ENCODE measurements around the gene LTK.
A peak's percentile ranks its signal among the peaks of the same experiment; 100 is the strongest.

The LTK gene

DNA sequence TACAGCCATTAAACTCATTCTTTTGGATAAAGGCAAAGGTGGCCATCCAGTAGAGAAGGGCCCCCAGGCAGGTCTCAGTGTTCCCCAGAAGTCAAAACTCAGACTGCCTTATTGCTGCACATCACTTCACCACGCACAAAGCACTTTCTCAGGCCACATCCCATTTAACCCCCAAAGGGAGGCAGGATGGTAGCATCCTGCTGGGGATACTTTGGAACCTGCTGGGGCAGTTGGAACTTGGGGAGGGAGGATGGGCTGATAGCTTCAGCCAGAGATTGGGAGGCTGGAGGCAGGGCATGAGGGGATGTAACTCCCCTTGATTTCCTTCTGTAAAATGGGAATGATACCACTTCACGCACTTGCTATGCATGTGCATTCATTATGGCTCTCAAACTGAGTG is 15.0 kb downstream of the LTK start:
- H3K4me1 ChIP-seq (ENCODE audit: control insufficient read depth, insufficient read depth, low read length, unreplicated experiment) = peaks cover 6% of the 10 kb centered on the region
- H3K27me3 ChIP-seq (ENCODE audit: insufficient read depth, low read length) = peaks cover 43% of the 10 kb centered on the region
- H3K36me3 ChIP-seq (ENCODE audit: insufficient read depth, low read length) = no peaks in the 10 kb centered on the region
- no peak overlapping the region for H2AFZ ChIP-seq (ENCODE audit: low read length, unreplicated experiment)
- H3K4me3 ChIP-seq (ENCODE audit: low read depth, low read length) = no peak overlapping the region
- H3K79me2 ChIP-seq (ENCODE audit: control insufficient read depth, insufficient read depth, low read length, unreplicated experiment) = no peaks in the 10 kb centered on the region
- H3K27ac ChIP-seq (ENCODE audit: low read depth, low read length) = no peak overlapping the region

DNA sequence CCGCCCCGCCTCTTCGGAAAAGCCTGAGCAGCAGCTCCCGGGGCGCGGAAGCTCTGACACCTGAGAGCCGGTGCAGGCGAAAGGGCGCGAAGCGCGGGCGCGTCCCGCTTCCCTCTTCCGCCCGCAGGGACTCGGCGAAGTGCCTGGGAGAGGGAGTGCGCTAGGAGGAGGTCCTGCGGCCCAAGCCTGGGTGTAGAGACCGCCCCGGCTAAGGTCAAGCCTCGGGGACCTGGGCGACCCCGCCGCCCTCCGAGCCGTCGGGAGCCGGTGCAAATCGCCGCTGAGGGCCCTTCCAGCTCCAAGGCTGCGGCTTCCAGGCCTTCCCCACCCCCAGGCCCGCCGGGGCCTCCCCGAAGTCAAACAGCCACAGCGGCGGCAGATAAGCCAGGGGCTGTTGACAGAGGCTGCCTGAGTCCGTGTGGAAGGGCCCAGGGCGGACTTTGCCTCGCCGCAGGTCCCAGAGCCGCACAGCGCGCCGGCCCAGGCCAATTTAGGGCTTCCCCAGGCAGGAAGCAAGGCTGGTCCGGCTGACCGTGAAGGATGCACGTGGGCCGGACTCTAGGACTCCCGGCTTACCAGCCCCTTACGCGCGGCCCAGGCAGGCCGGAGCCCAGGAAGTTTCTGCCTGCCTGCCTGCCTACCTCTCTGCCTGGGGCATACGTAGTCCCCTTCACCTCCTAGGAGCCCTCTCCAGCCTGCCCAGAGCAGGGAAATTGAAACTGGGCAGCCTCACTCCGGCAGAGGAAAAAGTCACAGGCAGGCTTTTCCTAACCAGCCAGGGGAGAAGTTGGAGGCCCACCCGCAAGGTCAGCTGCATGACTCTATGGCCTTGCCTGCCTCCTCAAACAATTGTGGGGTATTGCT is 17.7 kb downstream of the LTK start:
- no peaks in the 10 kb centered on the region for H3K36me3 ChIP-seq (ENCODE audit: insufficient read depth, low read length)
- H3K79me2 ChIP-seq (ENCODE audit: control insufficient read depth, insufficient read depth, low read length, unreplicated experiment) = no peaks in the 10 kb centered on the region
- H2AFZ ChIP-seq (ENCODE audit: low read length, unreplicated experiment) = no peak overlapping the region
- no peak overlapping the region for H3K27ac ChIP-seq (ENCODE audit: low read depth, low read length)
- peaks cover 17% of the 10 kb centered on the region for H3K27me3 ChIP-seq (ENCODE audit: insufficient read depth, low read length)
- peaks cover 9% of the 10 kb centered on the region for H3K4me1 ChIP-seq (ENCODE audit: control insufficient read depth, insufficient read depth, low read length, unreplicated experiment)
- H3K4me3 ChIP-seq (ENCODE audit: low read depth, low read length) = no peak overlapping the region

DNA sequence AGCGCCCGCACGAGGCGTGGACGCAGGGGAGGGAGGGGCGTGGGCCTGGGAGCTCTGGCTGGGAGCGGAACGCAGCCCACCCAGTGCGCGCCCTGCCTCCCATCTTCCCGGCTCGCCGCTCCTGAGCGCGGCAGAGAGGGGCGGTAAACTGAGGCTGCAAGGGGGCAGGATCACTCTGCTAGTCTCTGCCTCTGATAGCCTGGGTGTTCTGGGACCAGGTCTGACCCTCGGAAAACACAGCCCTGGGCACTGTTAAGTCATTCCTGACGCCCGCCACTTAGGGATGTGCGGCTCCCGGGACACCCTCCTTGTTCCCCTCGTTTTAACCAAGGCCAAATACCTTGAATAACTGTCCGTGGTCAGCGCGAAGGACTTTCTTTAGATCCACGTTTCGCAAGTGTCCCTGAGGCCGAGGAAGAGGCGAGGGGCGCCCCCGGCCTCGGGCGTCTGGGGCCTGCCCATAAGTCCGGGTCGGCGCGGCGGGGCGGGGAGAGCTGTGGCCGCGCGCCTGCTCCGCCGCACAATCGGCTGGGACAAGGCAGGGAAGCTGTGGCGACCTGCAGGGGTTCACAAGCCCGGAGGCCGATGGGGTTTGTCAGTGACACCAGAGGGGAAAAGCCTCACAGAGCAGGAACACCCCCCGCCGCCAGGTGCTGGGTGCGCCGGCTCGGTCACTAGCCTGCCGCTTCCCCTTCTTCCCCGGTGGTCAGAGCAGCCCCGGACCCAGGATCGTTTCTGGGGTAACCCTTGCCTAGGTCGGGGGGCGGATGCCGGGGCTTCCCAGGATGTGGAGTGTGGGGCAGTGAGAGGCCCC is 18.5 kb downstream of the LTK start:
- H3K36me3 ChIP-seq (ENCODE audit: insufficient read depth, low read length) = no peaks in the 10 kb centered on the region
- peaks cover 15% of the 10 kb centered on the region for H3K4me1 ChIP-seq (ENCODE audit: control insufficient read depth, insufficient read depth, low read length, unreplicated experiment)
- H3K27me3 ChIP-seq (ENCODE audit: insufficient read depth, low read length) = peaks cover 16% of the 10 kb centered on the region
- no peak overlapping the region for H2AFZ ChIP-seq (ENCODE audit: low read length, unreplicated experiment)
- peak overlapping the region; percentile 82 for H3K4me3 ChIP-seq (ENCODE audit: low read depth, low read length)
- no peak overlapping the region for H3K27ac ChIP-seq (ENCODE audit: low read depth, low read length)
- H3K79me2 ChIP-seq (ENCODE audit: control insufficient read depth, insufficient read depth, low read length, unreplicated experiment) = no peaks in the 10 kb centered on the region

DNA sequence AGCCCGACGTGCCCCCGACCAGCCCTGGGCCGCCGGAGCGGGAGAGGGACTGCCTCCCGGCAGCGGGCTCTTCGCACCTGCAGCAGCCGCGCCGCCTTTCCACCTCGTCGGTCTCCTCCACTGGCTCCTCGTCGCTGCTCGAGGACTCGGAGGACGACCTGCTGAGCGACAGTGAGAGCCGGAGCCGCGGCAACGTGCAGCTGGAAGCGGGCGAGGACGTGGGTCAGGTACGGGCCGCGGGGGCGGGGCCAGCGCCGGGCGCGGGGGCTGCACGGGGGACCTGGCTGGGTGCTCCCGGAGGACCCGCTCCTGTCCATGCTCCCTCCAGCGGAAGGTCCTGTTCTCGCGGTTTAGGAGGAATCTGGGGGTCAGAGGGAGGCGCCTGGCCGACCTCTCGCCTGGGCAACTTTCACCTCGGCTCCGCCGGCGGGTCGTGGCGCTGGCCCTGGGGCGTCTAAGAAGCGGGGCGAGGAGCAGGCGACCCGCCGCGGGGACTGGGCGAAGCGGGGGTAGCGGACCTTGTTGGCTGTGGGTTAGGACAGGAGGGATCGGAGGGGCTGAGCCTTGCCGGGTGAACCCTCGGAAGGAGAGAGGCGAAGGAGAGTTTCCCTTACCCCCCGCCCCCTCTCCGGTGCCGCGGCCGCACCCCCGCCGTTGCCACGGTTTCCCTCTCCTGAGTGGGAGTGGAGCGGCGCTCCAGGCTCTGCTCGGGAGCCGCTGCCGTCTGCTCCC is 19.3 kb downstream of the LTK start:
- Histone ChIP-seq H3K27ac (ENCODE audit: low read depth, low read length) (no peak overlapping the region), H3K36me3 (ENCODE audit: insufficient read depth, low read length) (no peaks in the 10 kb centered on the region), H3K27me3 (ENCODE audit: insufficient read depth, low read length) (peaks cover 16% of the 10 kb centered on the region), H3K4me1 (ENCODE audit: control insufficient read depth, insufficient read depth, low read length, unreplicated experiment) (peaks cover 15% of the 10 kb centered on the region), H3K4me3 (ENCODE audit: low read depth, low read length) (peak overlapping the region; percentile 82), H2AFZ (ENCODE audit: low read length, unreplicated experiment) (no peak overlapping the region), H3K79me2 (ENCODE audit: control insufficient read depth, insufficient read depth, low read length, unreplicated experiment) (no peaks in the 10 kb centered on the region)

DNA sequence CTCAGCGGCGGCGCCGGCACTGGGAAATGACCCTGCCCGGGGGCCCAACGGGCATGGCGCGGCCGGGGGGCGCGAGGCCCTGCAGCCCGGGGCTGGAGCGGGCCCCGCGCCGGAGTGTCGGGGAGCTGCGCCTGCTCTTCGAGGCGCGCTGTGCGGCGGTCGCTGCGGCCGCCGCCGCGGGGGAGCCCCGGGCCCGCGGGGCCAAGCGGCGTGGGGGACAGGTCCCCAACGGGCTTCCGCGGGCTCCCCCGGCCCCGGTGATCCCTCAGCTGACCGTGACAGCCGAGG is 19.8 kb downstream of the LTK start:
- Histone ChIP-seq H3K4me1 (ENCODE audit: control insufficient read depth, insufficient read depth, low read length, unreplicated experiment) (peaks cover 15% of the 10 kb centered on the region), H3K27ac (ENCODE audit: low read depth, low read length) (no peak overlapping the region), H3K36me3 (ENCODE audit: insufficient read depth, low read length) (no peaks in the 10 kb centered on the region), H3K27me3 (ENCODE audit: insufficient read depth, low read length) (peaks cover 16% of the 10 kb centered on the region), H2AFZ (ENCODE audit: low read length, unreplicated experiment) (no peak overlapping the region), H3K79me2 (ENCODE audit: control insufficient read depth, insufficient read depth, low read length, unreplicated experiment) (no peaks in the 10 kb centered on the region), H3K4me3 (ENCODE audit: low read depth, low read length) (peak overlapping the region; percentile 82)

DNA sequence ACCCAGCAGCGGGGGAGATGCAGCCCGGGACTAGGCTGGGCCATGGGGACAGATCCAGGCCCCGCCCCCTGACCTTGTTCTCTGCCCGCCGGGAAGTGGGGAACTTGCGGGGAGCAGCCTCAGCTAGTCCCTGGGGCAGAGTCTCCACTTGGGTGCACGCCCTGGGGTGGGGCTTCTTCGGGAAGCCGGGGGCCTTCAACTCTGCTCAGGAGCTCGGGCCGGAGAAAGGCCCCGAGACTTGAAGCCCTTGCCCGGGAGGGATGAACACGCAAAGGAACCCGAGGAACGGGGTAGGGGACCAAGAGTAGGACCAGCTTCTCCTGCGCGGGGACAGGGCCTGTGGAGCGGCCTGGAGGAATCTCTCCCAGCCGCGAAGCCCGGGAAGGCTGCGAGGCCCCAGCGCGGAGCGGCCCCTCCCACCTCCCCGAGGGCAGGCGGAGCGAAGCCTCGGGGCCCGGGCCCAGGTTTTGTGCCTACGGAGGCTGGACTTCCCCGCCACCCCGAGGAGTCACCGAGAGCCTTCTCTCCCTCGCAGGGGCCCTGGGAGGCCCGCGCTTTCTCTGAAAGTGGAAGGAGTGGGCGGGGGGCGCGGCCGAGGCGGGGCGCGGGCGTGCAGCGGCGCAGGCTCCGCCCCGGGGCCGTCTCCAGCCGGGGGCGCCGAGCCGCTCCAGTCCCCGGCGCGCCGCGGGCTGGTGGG is 20.3 kb downstream of the LTK start, which contains the start of gene ITPKA:
TSS of gene ITPKA (plus strand) at position 670 of the 697 bp plus-strand sequence. CDS start 54 bp downstream, outside the sequence.
- Histone ChIP-seq H3K27ac (ENCODE audit: low read depth, low read length) (peak within 1 kb of the TSS; percentile 63), H3K4me1 (ENCODE audit: control insufficient read depth, insufficient read depth, low read length, unreplicated experiment) (peaks cover 15% of the 10 kb centered on the region), H2AFZ (ENCODE audit: low read length, unreplicated experiment) (peak within 1 kb of the TSS; percentile 70), H3K36me3 (ENCODE audit: insufficient read depth, low read length) (no peaks in the 10 kb centered on the region), H3K4me3 (ENCODE audit: low read depth, low read length) (peak within 1 kb of the TSS; percentile 82), H3K79me2 (ENCODE audit: control insufficient read depth, insufficient read depth, low read length, unreplicated experiment) (no peaks in the 10 kb centered on the region), H3K27me3 (ENCODE audit: insufficient read depth, low read length) (peaks cover 16% of the 10 kb centered on the region)

DNA sequence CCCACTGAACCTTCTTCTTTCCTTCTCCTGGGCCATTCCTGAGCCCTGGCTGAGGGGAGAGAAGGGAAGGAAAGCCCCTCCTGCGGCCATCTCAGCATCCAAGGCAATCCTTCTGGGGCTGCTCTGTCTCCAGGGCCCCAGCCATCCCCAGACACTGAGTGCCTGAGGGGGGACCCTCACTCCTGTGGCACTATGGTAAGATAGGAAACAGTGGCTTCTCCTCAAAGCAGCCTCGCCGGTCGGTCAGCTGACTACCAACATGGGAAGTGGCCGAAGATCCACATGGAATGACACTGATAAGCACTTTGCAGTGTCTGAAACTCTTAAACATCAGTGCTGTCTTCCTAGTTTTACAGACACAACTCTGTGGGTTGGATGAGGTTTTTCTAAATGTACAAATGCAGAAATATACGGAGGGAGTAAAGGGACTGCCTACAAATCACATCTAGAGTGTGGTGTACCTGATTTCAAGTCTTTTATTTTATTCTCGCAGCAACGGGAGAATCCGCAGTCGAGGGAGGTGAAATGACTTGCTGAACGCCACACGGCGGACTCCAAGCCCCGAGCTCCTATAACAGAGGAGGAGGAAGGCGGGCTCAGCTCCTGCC is 20.9 kb downstream of the LTK start:
- H2AFZ ChIP-seq (ENCODE audit: low read length, unreplicated experiment) = peak overlapping the region; percentile 70
- no peaks in the 10 kb centered on the region for H3K36me3 ChIP-seq (ENCODE audit: insufficient read depth, low read length)
- peaks cover 16% of the 10 kb centered on the region for H3K27me3 ChIP-seq (ENCODE audit: insufficient read depth, low read length)
- peak overlapping the region; percentile 82 for H3K4me3 ChIP-seq (ENCODE audit: low read depth, low read length)
- H3K79me2 ChIP-seq (ENCODE audit: control insufficient read depth, insufficient read depth, low read length, unreplicated experiment) = no peaks in the 10 kb centered on the region
- H3K27ac ChIP-seq (ENCODE audit: low read depth, low read length) = peak overlapping the region; percentile 63
- H3K4me1 ChIP-seq (ENCODE audit: control insufficient read depth, insufficient read depth, low read length, unreplicated experiment) = peaks cover 15% of the 10 kb centered on the region

DNA sequence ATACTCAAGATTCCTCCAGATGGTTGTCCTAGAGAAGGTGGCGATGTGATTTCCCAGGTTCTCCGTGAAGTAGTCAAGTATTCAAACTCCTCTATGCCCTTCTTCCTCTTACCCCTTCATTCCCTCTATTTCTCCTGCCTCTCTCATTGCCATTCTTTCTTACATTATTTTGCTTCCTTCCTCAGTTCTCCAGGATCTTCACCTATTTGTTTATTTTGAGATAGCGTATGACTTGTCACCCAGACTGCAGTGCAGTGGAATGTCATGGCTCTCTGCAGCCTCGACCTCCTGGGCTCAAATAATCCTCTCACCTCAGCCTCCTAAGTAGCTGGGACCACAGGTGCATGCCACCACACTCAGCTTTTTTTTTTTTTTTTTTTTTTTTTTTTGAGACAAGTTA is 21.7 kb downstream of the LTK start:
- no peak overlapping the region for H3K4me3 ChIP-seq (ENCODE audit: low read depth, low read length)
- H2AFZ ChIP-seq (ENCODE audit: low read length, unreplicated experiment) = no peak overlapping the region
- peaks cover 16% of the 10 kb centered on the region for H3K27me3 ChIP-seq (ENCODE audit: insufficient read depth, low read length)
- H3K27ac ChIP-seq (ENCODE audit: low read depth, low read length) = no peak overlapping the region
- peaks cover 15% of the 10 kb centered on the region for H3K4me1 ChIP-seq (ENCODE audit: control insufficient read depth, insufficient read depth, low read length, unreplicated experiment)
- H3K79me2 ChIP-seq (ENCODE audit: control insufficient read depth, insufficient read depth, low read length, unreplicated experiment) = no peaks in the 10 kb centered on the region
- no peaks in the 10 kb centered on the region for H3K36me3 ChIP-seq (ENCODE audit: insufficient read depth, low read length)

DNA sequence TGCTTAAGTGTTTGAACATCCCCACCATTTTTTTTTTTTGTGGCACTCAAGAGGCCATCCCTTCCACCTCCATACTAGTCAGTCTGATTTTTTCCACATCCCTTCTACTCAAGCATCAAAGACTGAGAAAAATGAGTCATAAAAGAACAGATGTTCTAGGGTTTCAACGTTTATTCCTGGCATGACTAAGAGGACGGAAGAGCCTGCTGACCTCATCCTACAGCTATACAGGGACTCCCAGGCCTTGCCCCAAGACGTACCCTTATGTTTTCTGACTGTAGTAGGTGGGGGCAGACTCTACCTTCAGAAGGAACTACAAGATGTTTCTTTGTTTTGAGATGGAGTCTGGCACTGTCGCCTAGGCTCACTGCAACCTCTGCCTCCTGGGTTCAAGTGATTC is 23.3 kb downstream of the LTK start:
- Histone ChIP-seq H3K27ac (ENCODE audit: low read depth, low read length) (peak overlapping the region; percentile 22; the same call in 1 of the 2 replicates), H3K79me2 (ENCODE audit: control insufficient read depth, insufficient read depth, low read length, unreplicated experiment) (no peaks in the 10 kb centered on the region), H3K27me3 (ENCODE audit: insufficient read depth, low read length) (peaks cover 15% of the 10 kb centered on the region), H3K4me1 (ENCODE audit: control insufficient read depth, insufficient read depth, low read length, unreplicated experiment) (peaks cover 15% of the 10 kb centered on the region), H2AFZ (ENCODE audit: low read length, unreplicated experiment) (no peak overlapping the region), H3K36me3 (ENCODE audit: insufficient read depth, low read length) (no peaks in the 10 kb centered on the region), H3K4me3 (ENCODE audit: low read depth, low read length) (no peak overlapping the region)

DNA sequence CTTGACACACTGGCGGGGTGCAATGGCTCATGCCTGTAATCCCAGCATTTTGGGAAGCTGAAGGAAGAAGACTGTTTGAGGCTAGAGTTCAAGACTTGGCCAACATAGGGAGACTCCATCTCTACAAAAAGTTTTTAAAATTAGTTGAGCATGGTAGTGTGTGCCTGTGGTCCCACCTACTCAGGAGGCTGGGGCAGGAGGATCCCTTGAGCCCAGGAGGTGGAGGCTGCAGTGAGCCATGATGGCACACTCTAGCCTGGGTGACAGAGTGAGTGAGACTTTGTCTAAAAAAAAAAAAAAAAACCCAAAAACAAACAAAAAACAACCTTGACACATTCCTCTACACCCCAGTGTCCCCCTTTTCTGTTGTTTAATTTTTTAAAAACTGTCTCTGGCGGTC is 24.0 kb downstream of the LTK start:
- Histone ChIP-seq H3K79me2 (ENCODE audit: control insufficient read depth, insufficient read depth, low read length, unreplicated experiment) (no peaks in the 10 kb centered on the region), H3K4me3 (ENCODE audit: low read depth, low read length) (no peak overlapping the region), H3K4me1 (ENCODE audit: control insufficient read depth, insufficient read depth, low read length, unreplicated experiment) (peaks cover 15% of the 10 kb centered on the region), H2AFZ (ENCODE audit: low read length, unreplicated experiment) (no peak overlapping the region), H3K27me3 (ENCODE audit: insufficient read depth, low read length) (peaks cover 7% of the 10 kb centered on the region), H3K27ac (ENCODE audit: low read depth, low read length) (no peak overlapping the region), H3K36me3 (ENCODE audit: insufficient read depth, low read length) (no peaks in the 10 kb centered on the region)
